ENCODE data around the gene IL1RAPL1.

IL1RAPL1 gene

GRCh38 chrX:29148511-29148910 lies 561.3 kb downstream of the IL1RAPL1 start:
- H3K4me3 ChIP-seq (ENCODE audit: low read depth, low read length): no peak overlapping the region
- no peak overlapping the region for H3K27ac ChIP-seq (ENCODE audit: low read depth, low read length)
- H3K4me1 ChIP-seq (ENCODE audit: control insufficient read depth, insufficient read depth, low read length): no peaks in the 10 kb centered on the region
- H3K27me3 ChIP-seq (ENCODE audit: control insufficient read depth, insufficient read depth, low read length): no peaks in the 10 kb centered on the region
- no peaks in the 10 kb centered on the region for H3K9me3 ChIP-seq (ENCODE audit: control insufficient read depth, insufficient read depth, low read length)
- no peak overlapping the region for H3K9ac ChIP-seq (ENCODE audit: low read depth, low read length)
- no peaks in the 10 kb centered on the region for H3K36me3 ChIP-seq (ENCODE audit: control insufficient read depth, insufficient read depth, low read length)

DNA sequence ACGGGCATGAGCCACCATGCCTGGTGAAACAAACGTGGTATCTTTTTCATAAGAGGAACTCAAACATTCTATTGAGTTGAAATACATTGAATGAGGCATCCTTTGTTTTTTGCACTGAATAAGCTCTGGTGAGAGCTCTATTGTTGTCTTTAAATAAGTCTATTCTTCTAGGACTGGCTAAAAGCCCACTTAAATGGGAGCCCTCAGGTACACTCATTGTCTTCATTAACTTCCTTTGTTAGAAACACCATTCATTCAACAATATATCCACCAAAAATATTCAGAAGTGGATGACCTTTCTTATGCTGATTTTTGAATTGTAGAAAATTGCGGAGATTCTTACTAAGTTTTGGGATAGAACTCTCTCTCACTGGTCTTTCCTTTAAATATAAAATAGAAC lies 568.0 kb downstream of the IL1RAPL1 start:
- H3K36me3 ChIP-seq (ENCODE audit: control insufficient read depth, insufficient read depth, low read length): no peaks in the 10 kb centered on the region
- peak overlapping the region; percentile 64 for H3K27ac ChIP-seq (ENCODE audit: low read depth, low read length)
- H3K9ac ChIP-seq (ENCODE audit: low read depth, low read length): no peak overlapping the region
- no peak overlapping the region for H3K4me3 ChIP-seq (ENCODE audit: low read depth, low read length)
- H3K4me1 ChIP-seq (ENCODE audit: control insufficient read depth, insufficient read depth, low read length): no peaks in the 10 kb centered on the region
- no peaks in the 10 kb centered on the region for H3K27me3 ChIP-seq (ENCODE audit: control insufficient read depth, insufficient read depth, low read length)
- H3K9me3 ChIP-seq (ENCODE audit: control insufficient read depth, insufficient read depth, low read length): no peaks in the 10 kb centered on the region

- H3K27ac ChIP-seq (ENCODE audit: low read depth, low read length): no peak overlapping the region
These were observed 585.6 kb downstream of the IL1RAPL1 start for GRCh38 chrX:29172880-29173279.

DNA sequence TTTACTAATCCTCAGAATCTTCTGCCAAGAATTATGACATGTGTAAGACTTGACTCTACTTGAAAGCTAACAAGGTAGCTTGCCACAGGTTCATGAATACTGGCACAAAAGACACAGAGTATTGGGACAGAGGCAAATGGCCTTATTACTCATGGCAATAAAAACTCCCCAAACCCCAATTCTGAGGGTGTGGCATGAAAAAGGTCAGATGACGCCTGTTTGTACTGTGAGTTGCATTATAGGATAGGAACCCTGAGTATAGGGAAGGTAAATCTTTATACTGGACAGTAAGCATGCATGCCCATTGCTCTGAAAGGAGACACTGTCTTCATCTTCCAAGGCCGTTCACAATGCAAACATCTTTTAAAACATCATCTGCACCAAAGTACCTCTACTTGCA lies 600.0 kb downstream of the IL1RAPL1 start:
- Histone ChIP-seq H3K4me1 (ENCODE audit: control insufficient read depth, insufficient read depth, low read length) (peaks cover 6% of the 10 kb centered on the region; the same call in 1 of the 2 replicates), H3K27ac (ENCODE audit: low read depth, low read length) (no peak overlapping the region), H3K9ac (ENCODE audit: low read depth, low read length) (no peak overlapping the region), H3K36me3 (ENCODE audit: control insufficient read depth, insufficient read depth, low read length) (no peaks in the 10 kb centered on the region), H3K9me3 (ENCODE audit: control insufficient read depth, insufficient read depth, low read length) (no peaks in the 10 kb centered on the region), H3K27me3 (ENCODE audit: control insufficient read depth, insufficient read depth, low read length) (no peaks in the 10 kb centered on the region), H3K4me3 (ENCODE audit: low read depth, low read length) (no peak overlapping the region)

More at GRCh38 chrX:29172880-29173279, 585.6 kb downstream of the IL1RAPL1 start:
- H3K27me3 ChIP-seq (ENCODE audit: control insufficient read depth, insufficient read depth, low read length): no peaks in the 10 kb centered on the region
- no peaks in the 10 kb centered on the region for H3K9me3 ChIP-seq (ENCODE audit: control insufficient read depth, insufficient read depth, low read length)
- H3K36me3 ChIP-seq (ENCODE audit: control insufficient read depth, insufficient read depth, low read length): no peaks in the 10 kb centered on the region
- no peak overlapping the region for H3K9ac ChIP-seq (ENCODE audit: low read depth, low read length)
- H3K4me1 ChIP-seq (ENCODE audit: control insufficient read depth, insufficient read depth, low read length): no peaks in the 10 kb centered on the region
- no peak overlapping the region for H3K4me3 ChIP-seq (ENCODE audit: low read depth, low read length)

DNA sequence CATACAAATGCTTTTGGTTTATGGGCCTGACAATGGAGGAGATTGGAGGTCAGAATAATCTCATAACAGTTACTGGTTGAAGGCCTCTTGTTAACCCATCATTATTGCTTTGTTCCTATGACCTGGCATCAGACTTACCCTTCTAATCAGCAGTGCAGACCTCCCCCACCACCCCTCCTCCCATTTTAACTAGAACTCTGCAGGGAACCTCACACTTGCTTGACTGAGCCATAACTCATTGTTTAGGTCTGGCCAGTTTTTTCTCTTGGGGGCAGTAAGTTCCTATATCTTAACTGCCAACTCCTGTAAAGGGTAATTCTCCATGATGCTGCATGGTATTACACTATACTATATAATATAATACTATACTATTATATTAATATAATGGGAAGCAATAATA lies 609.3 kb downstream of the IL1RAPL1 start:
- no peak overlapping the region for H3K4me3 ChIP-seq (ENCODE audit: low read depth, low read length)
- 0 out of 2 replicates have a peak, but pooled peaks cover 4% of the 10 kb centered on the region for H3K4me1 ChIP-seq (ENCODE audit: control insufficient read depth, insufficient read depth, low read length)
- H3K27me3 ChIP-seq (ENCODE audit: control insufficient read depth, insufficient read depth, low read length): no peaks in the 10 kb centered on the region
- no peak overlapping the region for H3K9ac ChIP-seq (ENCODE audit: low read depth, low read length)
- no peak overlapping the region for H3K27ac ChIP-seq (ENCODE audit: low read depth, low read length)
- H3K9me3 ChIP-seq (ENCODE audit: control insufficient read depth, insufficient read depth, low read length): no peaks in the 10 kb centered on the region
- H3K36me3 ChIP-seq (ENCODE audit: control insufficient read depth, insufficient read depth, low read length): no peaks in the 10 kb centered on the region

DNA sequence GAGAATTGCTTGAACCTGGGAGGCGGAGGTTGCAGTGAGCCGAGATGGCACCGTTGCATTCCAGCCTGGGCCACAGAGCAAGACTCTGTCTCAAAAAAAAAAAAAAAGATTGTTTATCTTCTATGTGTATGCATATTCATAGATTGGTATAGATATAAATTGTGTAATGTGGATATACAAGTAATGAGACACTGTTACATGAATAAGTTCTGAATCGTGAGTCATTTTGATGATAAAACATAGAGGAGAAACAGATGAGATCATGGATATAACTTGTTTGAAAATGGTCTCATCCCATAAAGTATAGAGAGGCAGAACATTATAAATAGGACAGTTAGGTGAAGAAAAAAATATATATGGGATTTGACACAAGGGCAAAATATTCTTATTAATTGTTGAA lies 628.0 kb downstream of the IL1RAPL1 start:
- no peak overlapping the region for H3K4me3 ChIP-seq (ENCODE audit: low read depth, low read length)
- peaks cover 57% of the 10 kb centered on the region for H3K27me3 ChIP-seq (ENCODE audit: control insufficient read depth, insufficient read depth, low read length)

GRCh38 chrX:29225670-29226069 lies 638.4 kb downstream of the IL1RAPL1 start:
- H3K4me1 ChIP-seq (ENCODE audit: control insufficient read depth, insufficient read depth, low read length): peaks cover 4% of the 10 kb centered on the region; the same call in 1 of the 2 replicates
- H3K9me3 ChIP-seq (ENCODE audit: control insufficient read depth, insufficient read depth, low read length): no peaks in the 10 kb centered on the region
- no peak overlapping the region for H3K4me3 ChIP-seq (ENCODE audit: low read depth, low read length)
- H3K27ac ChIP-seq (ENCODE audit: low read depth, low read length): no peak overlapping the region
- no peak overlapping the region for H3K9ac ChIP-seq (ENCODE audit: low read depth, low read length)
- H3K27me3 ChIP-seq (ENCODE audit: control insufficient read depth, insufficient read depth, low read length): peaks cover 99% of the 10 kb centered on the region
- no peaks in the 10 kb centered on the region for H3K36me3 ChIP-seq (ENCODE audit: control insufficient read depth, insufficient read depth, low read length)

More for the DNA sequence above, 628.0 kb downstream of the IL1RAPL1 start:
- no peak overlapping the region for H3K27ac ChIP-seq (ENCODE audit: low read depth, low read length)
- no peaks in the 10 kb centered on the region for H3K9me3 ChIP-seq (ENCODE audit: control insufficient read depth, insufficient read depth, low read length)
- no peaks in the 10 kb centered on the region for H3K36me3 ChIP-seq (ENCODE audit: control insufficient read depth, insufficient read depth, low read length)
- no peaks in the 10 kb centered on the region for H3K4me1 ChIP-seq (ENCODE audit: control insufficient read depth, insufficient read depth, low read length)
- no peak overlapping the region for H3K9ac ChIP-seq (ENCODE audit: low read depth, low read length)

DNA sequence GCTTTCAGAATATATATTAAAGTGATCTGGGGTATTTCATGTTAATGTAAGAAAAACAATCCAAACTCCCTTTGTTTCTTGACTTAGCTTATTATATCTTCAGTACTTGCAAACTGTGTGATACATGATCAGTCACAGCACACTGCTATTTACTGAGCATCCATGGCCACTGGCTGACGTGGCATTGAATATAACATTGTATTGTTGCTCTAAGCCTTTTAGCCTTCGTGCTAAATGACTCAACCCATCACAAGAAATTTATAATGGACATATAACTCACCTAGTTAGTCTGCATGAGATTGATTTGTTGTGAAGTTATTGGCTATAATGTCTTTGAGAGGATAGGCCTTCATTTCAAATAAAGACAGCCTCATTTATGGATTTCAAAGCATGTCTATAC lies 642.6 kb downstream of the IL1RAPL1 start:
- Histone ChIP-seq H3K4me3 (ENCODE audit: low read depth, low read length) (no peak overlapping the region), H3K4me1 (ENCODE audit: control insufficient read depth, insufficient read depth, low read length) (peaks cover 4% of the 10 kb centered on the region; the same call in 1 of the 2 replicates), H3K27me3 (ENCODE audit: control insufficient read depth, insufficient read depth, low read length) (peaks cover 73% of the 10 kb centered on the region), H3K27ac (ENCODE audit: low read depth, low read length) (no peak overlapping the region), H3K36me3 (ENCODE audit: control insufficient read depth, insufficient read depth, low read length) (no peaks in the 10 kb centered on the region), H3K9me3 (ENCODE audit: control insufficient read depth, insufficient read depth, low read length) (no peaks in the 10 kb centered on the region), H3K9ac (ENCODE audit: low read depth, low read length) (no peak overlapping the region)

DNA sequence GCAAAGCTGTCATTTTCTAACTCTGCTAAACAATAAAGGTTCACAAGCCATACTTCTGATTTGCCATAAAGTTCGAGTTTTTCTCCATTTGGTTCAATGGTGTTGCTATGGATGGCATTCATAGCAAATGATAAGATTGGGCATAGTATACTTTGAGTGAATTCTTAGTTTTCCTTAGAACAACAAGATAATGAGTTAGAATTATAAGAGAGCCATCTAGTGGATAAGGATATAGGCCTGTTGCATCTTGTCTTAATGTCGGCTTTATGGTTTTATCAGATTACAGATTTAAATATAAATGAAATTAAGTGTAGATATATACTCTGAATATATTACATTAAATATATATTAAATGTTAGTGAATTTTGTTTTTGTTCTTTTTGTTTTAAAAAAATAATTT lies 644.6 kb downstream of the IL1RAPL1 start:
- Histone ChIP-seq H3K9me3 (ENCODE audit: control insufficient read depth, insufficient read depth, low read length) (no peaks in the 10 kb centered on the region), H3K4me1 (ENCODE audit: control insufficient read depth, insufficient read depth, low read length) (no peaks in the 10 kb centered on the region), H3K36me3 (ENCODE audit: control insufficient read depth, insufficient read depth, low read length) (no peaks in the 10 kb centered on the region), H3K27me3 (ENCODE audit: control insufficient read depth, insufficient read depth, low read length) (peaks cover 64% of the 10 kb centered on the region), H3K27ac (ENCODE audit: low read depth, low read length) (no peak overlapping the region), H3K4me3 (ENCODE audit: low read depth, low read length) (no peak overlapping the region), H3K9ac (ENCODE audit: low read depth, low read length) (no peak overlapping the region)

GRCh38 chrX:29233592-29234183 lies 646.4 kb downstream of the IL1RAPL1 start:
- Histone ChIP-seq H3K4me1 (ENCODE audit: control insufficient read depth, insufficient read depth, low read length) (no peaks in the 10 kb centered on the region), H3K27ac (ENCODE audit: low read depth, low read length) (no peak overlapping the region), H3K9ac (ENCODE audit: low read depth, low read length) (no peak overlapping the region), H3K4me3 (ENCODE audit: low read depth, low read length) (no peak overlapping the region), H3K9me3 (ENCODE audit: control insufficient read depth, insufficient read depth, low read length) (no peaks in the 10 kb centered on the region), H3K36me3 (ENCODE audit: control insufficient read depth, insufficient read depth, low read length) (no peaks in the 10 kb centered on the region), H3K27me3 (ENCODE audit: control insufficient read depth, insufficient read depth, low read length) (peaks cover 57% of the 10 kb centered on the region)

DNA sequence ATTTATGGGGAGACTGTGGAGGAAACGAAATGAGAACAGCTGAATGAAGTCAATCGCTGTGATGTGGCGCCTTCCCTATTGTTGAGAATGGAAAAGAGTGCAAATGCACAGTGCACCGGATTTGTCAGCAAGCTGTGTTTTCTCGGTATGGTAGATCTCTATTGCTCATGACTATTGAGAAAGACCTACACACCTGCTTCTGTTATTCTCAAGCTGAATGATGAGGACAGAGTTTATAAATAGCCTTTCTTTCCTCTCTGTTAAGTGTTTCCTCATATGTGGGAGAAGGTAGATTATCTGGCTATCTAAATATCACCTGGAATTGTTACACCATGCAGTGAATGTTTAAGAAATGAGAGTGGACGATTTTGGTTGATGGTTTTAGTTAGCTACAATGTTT lies 650.7 kb downstream of the IL1RAPL1 start:
- H3K27ac ChIP-seq (ENCODE audit: low read depth, low read length): no peak overlapping the region
- H3K36me3 ChIP-seq (ENCODE audit: control insufficient read depth, insufficient read depth, low read length): no peaks in the 10 kb centered on the region
- no peak overlapping the region for H3K9ac ChIP-seq (ENCODE audit: low read depth, low read length)
- no peak overlapping the region for H3K4me3 ChIP-seq (ENCODE audit: low read depth, low read length)
- H3K4me1 ChIP-seq (ENCODE audit: control insufficient read depth, insufficient read depth, low read length): peaks cover 6% of the 10 kb centered on the region; the same call in 1 of the 2 replicates
- peaks cover 24% of the 10 kb centered on the region for H3K27me3 ChIP-seq (ENCODE audit: control insufficient read depth, insufficient read depth, low read length)
- H3K9me3 ChIP-seq (ENCODE audit: control insufficient read depth, insufficient read depth, low read length): no peaks in the 10 kb centered on the region
